Smooth muscle cell (in vitro differentiated cells): ENCODE data around the gene HEY2. TPM values are rescaled to one million over a fixed set of nuclear protein-coding genes. Genes with fewer than 3 reads are reported as not detected.

Source experiments
- DNase-seq: peaks from one replicate; lab custom pipeline; 2025; ENCODE audit not compliant: unreplicated experiment; lab: John Stamatoyannopoulos, UW
- H2AFZ ChIP-seq: fragments of 200-600 bp; sonication (generic); 2 replicates; pipeline ENCODE4 v1.6.0; 2016; ENCODE audit warnings: antibody characterized with exemption, low read depth, mild to moderate bottlenecking
- H3F3A ChIP-seq: fragments of 200-600 bp; sonication (generic); 2 replicates; pipeline ENCODE4 v1.6.0; 2017; ENCODE audit warnings: antibody characterized with exemption, low read depth
- H3K27ac ChIP-seq: fragments of 200-600 bp; sonication (generic); 2 replicates; pipeline ENCODE4 v1.5.1; 2016; ENCODE audit warnings: low read depth, mild to moderate bottlenecking
- H3K27me3 ChIP-seq: fragments of 200-600 bp; sonication (generic); 2 replicates; pipeline ENCODE4 v1.6.1; 2016; ENCODE audit warnings: low read depth, mild to moderate bottlenecking
- H3K36me3 ChIP-seq: fragments of 200-600 bp; sonication (generic); 2 replicates; pipeline ENCODE4 v1.5.1; 2016; ENCODE audit warnings: low read depth
- H3K4me1 ChIP-seq: fragments of 200-600 bp; sonication (generic); 2 replicates; pipeline ENCODE4 v1.5.1; 2016; ENCODE audit warnings: low read depth
- H3K4me2 ChIP-seq: fragments of 200-600 bp; sonication (generic); 2 replicates; pipeline ENCODE4 v1.6.0; 2016; ENCODE audit warnings: mild to moderate bottlenecking
- H3K4me3 ChIP-seq: fragments of 200-600 bp; sonication (generic); 2 replicates; pipeline ENCODE4 v1.5.1; 2016; ENCODE audit warnings: mild to moderate bottlenecking
- H3K79me2 ChIP-seq: fragments of 200-600 bp; sonication (generic); 2 replicates; pipeline ENCODE4 v1.6.0; 2016; ENCODE audit warnings: low read depth, mild to moderate bottlenecking
- H3K9ac ChIP-seq: fragments of 200-600 bp; sonication (generic); 2 replicates; pipeline ENCODE4 v1.6.0; 2016; ENCODE audit warnings: low read depth
- H3K9me3 ChIP-seq: fragments of 200-600 bp; sonication (generic); replicated peaks from 2 replicates; pipeline ENCODE4 v1.5.1; 2016; ENCODE audit warnings: low read depth
- H4K20me1 ChIP-seq: fragments of 200-600 bp; sonication (generic); 2 replicates; pipeline ENCODE4 v1.6.0; 2016; ENCODE audit warnings: low read depth
- CTCF ChIP-seq: fragments of 200-600 bp; sonication (generic); IDR thresholded peaks from 2 replicates; pipeline ENCODE4 v1.5.1; 2017; ENCODE audit warnings: borderline replicate concordance, mild to moderate bottlenecking, antibody characterized with exemption; ENCODE audit not compliant: insufficient read depth, poor library complexity, severe bottlenecking
- WGBS: methylation state at CpG from one replicate; pipeline ENCODE4 v1.1.7; 2016; ENCODE audit warnings: low lambda C conversion rate; 5-methylcytosine and 5-hydroxymethylcytosine counted together
- polyA plus RNA-seq: library from polyadenylated mRNA; unstranded; fragments of >200 nt; fragmentation: Nextera tagmentation; extraction: Ambion mirVana; gene quantifications from 2 replicates; pipeline ENCODE4 v1.2.1, GENCODE V29; 2016
- total RNA-seq: library from RNA; depleted of rRNA; stranded (reverse); fragments of >200 nt; gene quantifications from 2 replicates; pipeline ENCODE4 v1.2.3, GENCODE V29; 2014

Gene HEY2
- total and polyA plus RNA-seq, 2 experiments from 2014 or later: 17.2 to 35.2 TPM

- H3K4me2 ChIP-seq: no peak overlapping the region
- peaks cover 7% of the 10 kb centered on the region for H3F3A ChIP-seq
Observed at GRCh38 chr6:125807293-125807692, 57.9 kb downstream of the HEY2 start.

GRCh38 chr6:125808060-125808459 is 58.6 kb downstream of the HEY2 start:
- Histone ChIP-seq H4K20me1 (no peaks in the 10 kb centered on the region), H3K79me2 (peaks cover 26% of the 10 kb centered on the region), H3F3A (peaks cover 7% of the 10 kb centered on the region), H3K36me3 (no peaks in the 10 kb centered on the region), H3K9ac (no peak overlapping the region), H2AFZ (no peak overlapping the region), H3K9me3 (no peaks in the 10 kb centered on the region), H3K4me3 (no peak overlapping the region), H3K4me2 (no peak overlapping the region), H3K27ac (no peak overlapping the region), H3K4me1 (no peaks in the 10 kb centered on the region), H3K27me3 (no peaks in the 10 kb centered on the region)
- WGBS: 50% methylated on average over 4 of the region's 4 CpGs
- TF ChIP-seq CTCF: no peak
- DNase-seq: no peak

More at GRCh38 chr6:125807293-125807692, 57.9 kb downstream of the HEY2 start:
- no peak for DNase-seq
- no peak overlapping the region for H3K27ac ChIP-seq
- WGBS: 85% methylated on average over 4 of the region's 4 CpGs
- H4K20me1 ChIP-seq: no peaks in the 10 kb centered on the region
- H3K27me3 ChIP-seq: no peaks in the 10 kb centered on the region
- H3K79me2 ChIP-seq: peaks cover 29% of the 10 kb centered on the region
- no peaks in the 10 kb centered on the region for H3K36me3 ChIP-seq
- H3K4me3 ChIP-seq: no peak overlapping the region
- no peaks in the 10 kb centered on the region for H3K9me3 ChIP-seq
- no peaks in the 10 kb centered on the region for H3K4me1 ChIP-seq
- H2AFZ ChIP-seq: no peak overlapping the region
- no peak for TF ChIP-seq CTCF
- no peak overlapping the region for H3K9ac ChIP-seq

- no peak overlapping the region for H3K4me2 ChIP-seq
- no peaks in the 10 kb centered on the region for H3K27me3 ChIP-seq
- no peak for TF ChIP-seq CTCF
- H3K4me3 ChIP-seq: no peak overlapping the region
- no peaks in the 10 kb centered on the region for H4K20me1 ChIP-seq
- no peak overlapping the region for H2AFZ ChIP-seq
- no peak overlapping the region for H3K27ac ChIP-seq
- H3K79me2 ChIP-seq: peaks cover 29% of the 10 kb centered on the region
- no peaks in the 10 kb centered on the region for H3K4me1 ChIP-seq
- no peaks in the 10 kb centered on the region for H3K36me3 ChIP-seq
- H3K9me3 ChIP-seq: no peaks in the 10 kb centered on the region
- DNase-seq: no peak
- H3F3A ChIP-seq: peaks cover 7% of the 10 kb centered on the region
- no peak overlapping the region for H3K9ac ChIP-seq
Observed at GRCh38 chr6:125808591-125808990, 59.2 kb downstream of the HEY2 start.

- no peak overlapping the region for H3K9ac ChIP-seq
- no peak for TF ChIP-seq CTCF
- no peak overlapping the region for H2AFZ ChIP-seq
- no peak overlapping the region for H3K4me2 ChIP-seq
- H3K27me3 ChIP-seq: no peaks in the 10 kb centered on the region
- no peak for DNase-seq
- no peaks in the 10 kb centered on the region for H3K9me3 ChIP-seq
- peaks cover 7% of the 10 kb centered on the region for H3F3A ChIP-seq
- H4K20me1 ChIP-seq: no peaks in the 10 kb centered on the region
- no peaks in the 10 kb centered on the region for H3K4me1 ChIP-seq
- H3K4me3 ChIP-seq: no peak overlapping the region
- 91% methylated on average over 3 of the region's 3 CpGs for WGBS
- no peak overlapping the region for H3K27ac ChIP-seq
- H3K36me3 ChIP-seq: no peaks in the 10 kb centered on the region
- peaks cover 38% of the 10 kb centered on the region for H3K79me2 ChIP-seq
Observed at GRCh38 chr6:125809570-125810170, 60.2 kb downstream of the HEY2 start.
